Inflammatory macrophage (primary cell): Measurements from ENCODE around the gene KERA.

Experiments
- DNase-seq, 2 donors: peaks; one replicate each; pipeline ENCODE4 v3.0.0-alpha.2; 2020 to 2022

The KERA gene

DNA sequence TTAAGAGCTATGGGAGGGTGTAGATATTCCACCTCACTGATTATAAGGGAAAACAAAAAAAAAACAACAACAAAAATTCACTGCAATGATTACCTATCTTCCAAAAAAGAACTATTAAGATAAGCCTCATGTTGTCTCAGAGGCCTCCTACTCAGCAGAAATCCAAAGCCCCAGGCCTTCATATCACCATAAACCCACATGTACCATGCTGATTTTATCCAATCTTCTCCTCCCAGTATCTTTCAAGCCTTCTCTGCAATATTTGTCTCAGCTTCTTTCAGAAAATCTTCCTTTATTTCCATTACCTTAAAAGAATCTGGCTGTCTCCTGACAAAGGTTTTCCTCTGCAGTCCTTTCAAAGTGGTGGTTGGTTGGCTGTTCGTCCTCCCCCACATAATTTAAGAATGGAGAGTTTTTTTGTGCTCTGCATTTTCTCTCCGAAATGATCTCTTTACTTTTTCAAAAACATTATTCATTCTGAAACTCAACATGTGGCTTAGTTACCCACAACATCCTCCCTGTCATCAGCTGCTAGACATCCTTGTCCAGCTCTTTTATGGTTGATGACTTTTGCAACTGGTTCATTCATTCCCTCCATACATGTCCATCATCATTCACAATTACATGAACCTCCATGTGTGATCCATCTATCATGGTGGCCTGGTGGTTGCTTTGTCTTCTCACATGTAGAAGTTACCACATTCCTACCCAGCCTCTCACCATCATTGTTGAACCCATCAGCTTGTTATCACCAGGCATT, 50.1 kb downstream of the KERA start:
- DNase-seq: no peak

DNA sequence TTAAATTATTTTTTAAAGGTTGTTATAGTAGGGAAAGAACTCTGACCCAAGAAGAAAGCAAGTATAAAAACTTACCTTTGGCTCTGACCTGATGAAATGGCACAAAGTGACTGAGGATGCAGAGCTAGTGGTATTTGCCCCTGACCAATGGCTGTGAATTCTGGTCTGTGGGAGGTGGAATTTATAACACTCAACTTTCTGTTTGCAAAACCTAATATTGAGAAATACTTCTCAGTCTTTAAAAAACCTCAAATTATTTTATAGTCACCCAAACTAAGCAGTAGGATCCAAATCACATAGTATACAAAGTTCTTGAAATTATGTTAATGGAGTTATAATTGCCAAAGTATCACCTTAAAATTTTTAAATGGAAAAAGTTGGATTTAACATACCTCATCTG, 53.0 kb downstream of the KERA start, which contains the start of gene EPYC:
Gene EPYC (minus strand): TSS at position 101 of the 400 bp plus-strand sequence. CDS start 2,407 bp downstream, outside the sequence.
- no peak for DNase-seq

DNA sequence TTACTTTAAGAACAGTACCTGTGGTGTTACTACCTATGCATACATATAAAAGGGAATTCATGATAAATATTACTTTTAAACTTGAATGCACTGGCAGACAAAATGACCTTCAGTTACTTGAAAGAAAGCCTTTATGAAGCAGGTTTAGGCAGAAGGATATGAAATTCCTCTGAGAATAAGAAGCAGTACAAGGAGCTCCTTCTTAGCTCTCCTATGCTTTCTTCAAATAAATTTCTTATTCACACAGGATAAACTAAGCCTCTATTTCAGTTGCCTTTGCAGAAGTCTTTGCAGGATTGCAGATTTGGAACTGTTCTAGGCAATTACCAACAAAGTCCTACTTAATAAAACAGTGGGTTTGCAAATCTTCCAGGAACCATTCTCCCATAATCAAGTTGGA, 54.1 kb downstream of the KERA start:
- no peak for DNase-seq

DNA sequence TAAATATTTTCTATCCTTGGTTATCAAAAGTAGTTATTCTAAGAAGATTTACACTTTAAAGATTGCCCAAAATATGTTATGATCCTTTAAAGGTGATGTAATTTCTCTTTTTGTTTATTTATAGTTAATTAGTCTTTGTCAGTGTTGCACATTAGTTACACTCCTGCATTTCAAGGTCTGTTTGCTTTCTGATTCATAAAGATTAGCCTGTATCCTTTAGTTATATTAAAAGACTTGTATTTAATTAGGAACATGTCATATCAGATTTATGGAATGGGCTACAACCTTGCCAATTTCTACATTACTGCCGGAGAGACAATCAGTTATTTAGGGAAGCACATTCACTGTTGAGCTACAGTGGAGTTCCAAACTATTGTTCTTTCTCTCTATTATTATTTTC, 56.5 kb downstream of the KERA start:
- DNase-seq: no peak
